ENCODE results near the gene HRH2.

Gene HRH2

GRCh38 chr5:175654339-175654738 lies 3.5 kb upstream of the HRH2 start:
- TF ChIP-seq CTCF (IDR thresholded peaks at IDR 0.05; ENCODE audit: low read depth, low read length, missing control alignments): no peak
- no peak overlapping the region for H3K4me3 ChIP-seq (replicated peaks; ENCODE audit: low read depth, low read length)
- no peak for DNase-seq (ENCODE audit: extremely low read depth, low read depth)

- no peak for TF ChIP-seq CTCF (IDR thresholded peaks at IDR 0.05; ENCODE audit: low read depth, low read length, missing control alignments)
- no peak for DNase-seq (ENCODE audit: extremely low read depth, low read depth)
- no peak overlapping the region for H3K4me3 ChIP-seq (replicated peaks; ENCODE audit: low read depth, low read length)
Observed at GRCh38 chr5:175654807-175655206, 3.1 kb upstream of the HRH2 start.

GRCh38 chr5:175655411-175655810 lies 2.5 kb upstream of the HRH2 start:
- TF ChIP-seq CTCF (IDR thresholded peaks at IDR 0.05; ENCODE audit: low read depth, low read length, missing control alignments): no peak
- no peak for DNase-seq (ENCODE audit: extremely low read depth, low read depth)
- H3K4me3 ChIP-seq (replicated peaks; ENCODE audit: low read depth, low read length): no peak overlapping the region

GRCh38 chr5:175656966-175657365 lies 905 bp upstream of the HRH2 start:
- TF ChIP-seq CTCF (IDR thresholded peaks at IDR 0.05; ENCODE audit: low read depth, low read length, missing control alignments): no peak
- DNase-seq (ENCODE audit: extremely low read depth, low read depth): no peak
- H3K4me3 ChIP-seq (replicated peaks; ENCODE audit: low read depth, low read length): no peak overlapping the region

- no peak for TF ChIP-seq CTCF (IDR thresholded peaks at IDR 0.05; ENCODE audit: low read depth, low read length, missing control alignments)
- DNase-seq (ENCODE audit: extremely low read depth, low read depth): no peak
- H3K4me3 ChIP-seq (replicated peaks; ENCODE audit: low read depth, low read length): no peak overlapping the region
Observed at GRCh38 chr5:175658299-175659145, 651 bp downstream of the HRH2 start.

- no peak overlapping the region for H3K4me3 ChIP-seq (replicated peaks; ENCODE audit: low read depth, low read length)
- TF ChIP-seq CTCF (IDR thresholded peaks at IDR 0.05; ENCODE audit: low read depth, low read length, missing control alignments): no peak
- DNase-seq (ENCODE audit: extremely low read depth, low read depth): no peak
Observed at GRCh38 chr5:175659546-175660253, 1.8 kb downstream of the HRH2 start.
